ENCODE results near the gene PPP1R3C. TPM values are rescaled to one million over a fixed set of nuclear protein-coding genes. Genes with fewer than 3 reads are reported as not detected.

The PPP1R3C gene
- total RNA-seq, 1 donor from 2014 or later = 1.8 TPM

GRCh38 chr10:91672021-91672608, 39.2 kb upstream of the PPP1R3C start:
- Histone ChIP-seq H3K36me3 (ENCODE audit: control insufficient read depth, insufficient read depth, low read length) (no peaks in the 10 kb centered on the region), H3K4me3 (ENCODE audit: low read depth, low read length) (no peak overlapping the region), H3K27me3 (ENCODE audit: control insufficient read depth, insufficient read depth, low read length) (no peaks in the 10 kb centered on the region)
- TF ChIP-seq, protein P1, sequence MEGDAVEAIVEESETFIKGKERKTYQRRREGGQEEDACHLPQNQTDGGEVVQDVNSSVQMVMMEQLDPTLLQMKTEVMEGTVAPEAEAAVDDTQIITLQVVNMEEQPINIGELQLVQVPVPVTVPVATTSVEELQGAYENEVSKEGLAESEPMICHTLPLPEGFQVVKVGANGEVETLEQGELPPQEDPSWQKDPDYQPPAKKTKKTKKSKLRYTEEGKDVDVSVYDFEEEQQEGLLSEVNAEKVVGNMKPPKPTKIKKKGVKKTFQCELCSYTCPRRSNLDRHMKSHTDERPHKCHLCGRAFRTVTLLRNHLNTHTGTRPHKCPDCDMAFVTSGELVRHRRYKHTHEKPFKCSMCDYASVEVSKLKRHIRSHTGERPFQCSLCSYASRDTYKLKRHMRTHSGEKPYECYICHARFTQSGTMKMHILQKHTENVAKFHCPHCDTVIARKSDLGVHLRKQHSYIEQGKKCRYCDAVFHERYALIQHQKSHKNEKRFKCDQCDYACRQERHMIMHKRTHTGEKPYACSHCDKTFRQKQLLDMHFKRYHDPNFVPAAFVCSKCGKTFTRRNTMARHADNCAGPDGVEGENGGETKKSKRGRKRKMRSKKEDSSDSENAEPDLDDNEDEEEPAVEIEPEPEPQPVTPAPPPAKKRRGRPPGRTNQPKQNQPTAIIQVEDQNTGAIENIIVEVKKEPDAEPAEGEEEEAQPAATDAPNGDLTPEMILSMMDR (IDR thresholded peaks at IDR 0.05; ENCODE audit: insufficient read depth, low read length, poor library complexity, severe bottlenecking) = no peak
- no peak for DNase-seq (ENCODE audit: low read depth)

DNA sequence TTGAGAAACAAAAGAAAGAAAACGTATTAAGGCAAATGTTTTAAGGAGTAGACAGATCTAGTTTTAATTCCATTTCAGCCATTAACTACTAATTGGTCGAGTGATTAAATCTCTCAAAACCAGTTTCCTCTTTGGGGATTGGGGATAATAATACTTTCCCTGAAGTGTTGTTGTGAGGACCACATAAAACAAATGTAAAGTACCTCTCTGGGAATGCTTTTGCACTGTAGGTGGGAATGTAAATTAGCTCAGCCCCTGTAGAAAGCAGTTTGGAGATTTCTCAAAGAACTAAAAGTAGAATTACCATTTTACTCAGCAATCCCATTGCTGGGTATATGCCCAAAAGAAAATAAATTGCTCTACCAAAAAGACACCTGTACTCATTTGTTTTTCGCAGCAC, 36.0 kb upstream of the PPP1R3C start:
- Histone ChIP-seq H3K27me3 (ENCODE audit: control insufficient read depth, insufficient read depth, low read length) (no peaks in the 10 kb centered on the region), H3K36me3 (ENCODE audit: control insufficient read depth, insufficient read depth, low read length) (no peaks in the 10 kb centered on the region)
- DNase-seq (ENCODE audit: low read depth) = no peak

GRCh38 chr10:91665842-91666241, 33.0 kb upstream of the PPP1R3C start:
- Histone ChIP-seq H3K27me3 (ENCODE audit: control insufficient read depth, insufficient read depth, low read length) (no peaks in the 10 kb centered on the region), H3K36me3 (ENCODE audit: control insufficient read depth, insufficient read depth, low read length) (no peaks in the 10 kb centered on the region), H3K4me3 (ENCODE audit: low read depth, low read length) (no peak overlapping the region)
- DNase-seq (ENCODE audit: low read depth) = no peak
- TF ChIP-seq, protein P1 (IDR thresholded peaks at IDR 0.05; ENCODE audit: insufficient read depth, low read length, poor library complexity, severe bottlenecking) = no peak

More for the DNA sequence above, 36.0 kb upstream of the PPP1R3C start:
- no peak overlapping the region for H3K4me3 ChIP-seq (ENCODE audit: low read depth, low read length)
- TF ChIP-seq, protein P1 (IDR thresholded peaks at IDR 0.05; ENCODE audit: insufficient read depth, low read length, poor library complexity, severe bottlenecking) = no peak

DNA sequence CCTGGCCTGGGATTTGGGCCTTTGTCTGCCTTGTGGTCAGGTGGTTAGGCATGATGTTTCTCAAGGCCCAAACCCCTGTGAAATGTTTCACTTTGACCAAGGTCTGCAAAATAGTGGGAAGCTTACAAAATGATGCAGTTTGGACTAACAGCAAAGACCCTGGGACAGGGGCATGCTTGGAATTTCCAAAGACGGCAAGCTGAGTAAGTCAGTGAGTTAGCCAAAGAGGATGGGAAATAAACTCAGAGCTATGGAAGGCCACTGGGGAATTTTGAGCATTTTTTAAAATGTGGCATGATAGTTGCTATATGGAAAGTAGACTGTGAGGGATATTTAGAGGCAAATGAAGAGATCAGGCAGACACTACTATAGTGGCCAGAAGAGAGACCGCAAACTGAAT, 31.6 kb upstream of the PPP1R3C start:
- H3K4me3 ChIP-seq (ENCODE audit: low read depth, low read length) = no peak overlapping the region
- H3K27me3 ChIP-seq (ENCODE audit: control insufficient read depth, insufficient read depth, low read length) = no peaks in the 10 kb centered on the region
- TF ChIP-seq, protein P1 (IDR thresholded peaks at IDR 0.05; ENCODE audit: insufficient read depth, low read length, poor library complexity, severe bottlenecking) = no peak
- no peak for DNase-seq (ENCODE audit: low read depth)
- H3K36me3 ChIP-seq (ENCODE audit: control insufficient read depth, insufficient read depth, low read length) = no peaks in the 10 kb centered on the region

- Histone ChIP-seq H3K36me3 (ENCODE audit: control insufficient read depth, insufficient read depth, low read length) (no peaks in the 10 kb centered on the region), H3K4me3 (ENCODE audit: low read depth, low read length) (no peak overlapping the region), H3K27me3 (ENCODE audit: control insufficient read depth, insufficient read depth, low read length) (no peaks in the 10 kb centered on the region)
- TF ChIP-seq, protein P1 (IDR thresholded peaks at IDR 0.05; ENCODE audit: insufficient read depth, low read length, poor library complexity, severe bottlenecking) = no peak
- no peak for DNase-seq (ENCODE audit: low read depth)
These were observed 30.1 kb upstream of the PPP1R3C start for GRCh38 chr10:91662993-91663392.

Data from kidney epithelial cell (primary cell).